GM12878 (cell line): ENCODE measurements around the gene LARP4B.

Experiments used
- CBFB ChIP-seq: IDR thresholded peaks from 2 replicates; pipeline ENCODE4 v1.6.1; 2016; ENCODE audit warnings: antibody characterized with exemption, low read depth
- HDAC6 ChIP-seq: fragments of 200-600 bp; sonication (generic); IDR thresholded peaks from one replicate; pipeline ENCODE4 v1.8.0; 2017; ENCODE audit warnings: antibody characterized with exemption; ENCODE audit not compliant: unreplicated experiment
- IRF3 ChIP-seq: fragments of 450-650 bp; IDR thresholded peaks from 2 replicates; pipeline ENCODE4 v1.6.1; 2014; ENCODE audit warnings: mild to moderate bottlenecking
- JUND ChIP-seq: IDR thresholded peaks from 2 replicates; pipeline ENCODE4 v1.6.1; 2012; ENCODE audit warnings: low read depth, mild to moderate bottlenecking, low read length, improper control_type of control experiment, moderate library complexity
- NRF1 ChIP-seq: conservative IDR thresholded peaks from 2 replicates; pipeline ENCODE4 v1.6.1; 2011; ENCODE audit warnings: mild to moderate bottlenecking, low read depth, low read length, improper control_type of control experiment
- POLR2A ChIP-seq: IDR thresholded peaks from 2 replicates; pipeline ENCODE4 v1.6.1; 2011; ENCODE audit warnings: low read depth, mild to moderate bottlenecking, low read length
- USF2 ChIP-seq: IDR thresholded peaks from 2 replicates; pipeline ENCODE4 v1.6.1; 2011; ENCODE audit warnings: low read depth, low read length, improper control_type of control experiment, borderline replicate concordance
- ZNF274 ChIP-seq: IDR thresholded peaks from one replicate; pipeline ENCODE4 v1.8.0; 2011; ENCODE audit not compliant: insufficient read length, insufficient read depth
- ZNF687 ChIP-seq: fragments of 450-650 bp; IDR thresholded peaks from 2 replicates; pipeline ENCODE4 v1.6.1; 2017; ENCODE audit warnings: mild to moderate bottlenecking, moderate library complexity
- TF ChIP-seq, protein P1 (sequence below), 3 experiments: IDR thresholded peaks in 2 of 3; conservative IDR thresholded peaks in 1 of 3; 2 replicates each; pipeline ENCODE4 v1.5.1; 2011; ENCODE audit warnings: low read depth in 3 of 3, low read length in 3 of 3, mild to moderate bottlenecking in 3 of 3, control low read depth in 2 of 3, moderate library complexity in 2 of 3, inconsistent platforms in 1 of 3, mixed read lengths in 1 of 3; ENCODE audit not compliant: control insufficient read depth in 2 of 3, insufficient read depth in 1 of 3; ENCODE audit errors: extremely low read depth in 1 of 3
- TF ChIP-seq, protein P2 (sequence below): IDR thresholded peaks from 2 replicates; pipeline ENCODE4 v1.6.1; 2012; ENCODE audit warnings: low read depth, low read length, improper control_type of control experiment

GRCh38 chr10:797179-797578 lies 134.3 kb downstream of the LARP4B start:
- no peak for TF ChIP-seq POLR2A
- TF ChIP-seq CBFB, result no peak
- TF ChIP-seq ZNF274, result no peak
- no peak for TF ChIP-seq ZNF687
- TF ChIP-seq, protein P1, sequence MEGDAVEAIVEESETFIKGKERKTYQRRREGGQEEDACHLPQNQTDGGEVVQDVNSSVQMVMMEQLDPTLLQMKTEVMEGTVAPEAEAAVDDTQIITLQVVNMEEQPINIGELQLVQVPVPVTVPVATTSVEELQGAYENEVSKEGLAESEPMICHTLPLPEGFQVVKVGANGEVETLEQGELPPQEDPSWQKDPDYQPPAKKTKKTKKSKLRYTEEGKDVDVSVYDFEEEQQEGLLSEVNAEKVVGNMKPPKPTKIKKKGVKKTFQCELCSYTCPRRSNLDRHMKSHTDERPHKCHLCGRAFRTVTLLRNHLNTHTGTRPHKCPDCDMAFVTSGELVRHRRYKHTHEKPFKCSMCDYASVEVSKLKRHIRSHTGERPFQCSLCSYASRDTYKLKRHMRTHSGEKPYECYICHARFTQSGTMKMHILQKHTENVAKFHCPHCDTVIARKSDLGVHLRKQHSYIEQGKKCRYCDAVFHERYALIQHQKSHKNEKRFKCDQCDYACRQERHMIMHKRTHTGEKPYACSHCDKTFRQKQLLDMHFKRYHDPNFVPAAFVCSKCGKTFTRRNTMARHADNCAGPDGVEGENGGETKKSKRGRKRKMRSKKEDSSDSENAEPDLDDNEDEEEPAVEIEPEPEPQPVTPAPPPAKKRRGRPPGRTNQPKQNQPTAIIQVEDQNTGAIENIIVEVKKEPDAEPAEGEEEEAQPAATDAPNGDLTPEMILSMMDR (IDR thresholded peaks at IDR 0.05 in 2 of 3, conservative IDR thresholded peaks at IDR 0.05 in 1 of 3; ENCODE audit: control insufficient read depth in 2 of 3, extremely low read depth in 1 of 3, insufficient read depth in 1 of 3, low read depth in 3 of 3, low read length in 3 of 3), result no peak
- no peak for TF ChIP-seq IRF3
- TF ChIP-seq JUND, result no peak
- TF ChIP-seq, protein P2, sequence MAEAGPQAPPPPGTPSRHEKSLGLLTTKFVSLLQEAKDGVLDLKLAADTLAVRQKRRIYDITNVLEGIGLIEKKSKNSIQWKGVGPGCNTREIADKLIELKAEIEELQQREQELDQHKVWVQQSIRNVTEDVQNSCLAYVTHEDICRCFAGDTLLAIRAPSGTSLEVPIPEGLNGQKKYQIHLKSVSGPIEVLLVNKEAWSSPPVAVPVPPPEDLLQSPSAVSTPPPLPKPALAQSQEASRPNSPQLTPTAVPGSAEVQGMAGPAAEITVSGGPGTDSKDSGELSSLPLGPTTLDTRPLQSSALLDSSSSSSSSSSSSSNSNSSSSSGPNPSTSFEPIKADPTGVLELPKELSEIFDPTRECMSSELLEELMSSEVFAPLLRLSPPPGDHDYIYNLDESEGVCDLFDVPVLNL, result no peak
- TF ChIP-seq USF2, result no peak
- TF ChIP-seq HDAC6, result no peak
- no peak for TF ChIP-seq NRF1
